GM19043 (cell line): ENCODE data around the gene ARPC5.
"Not testable (repeated sequence)": the region's sequence is repeated elsewhere in the genome, so short reads cannot be mapped to it uniquely, and the experiment has no call there.

ENCODE experiments used
- ATAC-seq: cut with Tn5 transposase; IDR thresholded peaks from one replicate; pipeline ENCODE4 v1.9.1; 2021; ENCODE audit warnings: low read depth; ENCODE audit not compliant: unreplicated experiment

Gene ARPC5

DNA sequence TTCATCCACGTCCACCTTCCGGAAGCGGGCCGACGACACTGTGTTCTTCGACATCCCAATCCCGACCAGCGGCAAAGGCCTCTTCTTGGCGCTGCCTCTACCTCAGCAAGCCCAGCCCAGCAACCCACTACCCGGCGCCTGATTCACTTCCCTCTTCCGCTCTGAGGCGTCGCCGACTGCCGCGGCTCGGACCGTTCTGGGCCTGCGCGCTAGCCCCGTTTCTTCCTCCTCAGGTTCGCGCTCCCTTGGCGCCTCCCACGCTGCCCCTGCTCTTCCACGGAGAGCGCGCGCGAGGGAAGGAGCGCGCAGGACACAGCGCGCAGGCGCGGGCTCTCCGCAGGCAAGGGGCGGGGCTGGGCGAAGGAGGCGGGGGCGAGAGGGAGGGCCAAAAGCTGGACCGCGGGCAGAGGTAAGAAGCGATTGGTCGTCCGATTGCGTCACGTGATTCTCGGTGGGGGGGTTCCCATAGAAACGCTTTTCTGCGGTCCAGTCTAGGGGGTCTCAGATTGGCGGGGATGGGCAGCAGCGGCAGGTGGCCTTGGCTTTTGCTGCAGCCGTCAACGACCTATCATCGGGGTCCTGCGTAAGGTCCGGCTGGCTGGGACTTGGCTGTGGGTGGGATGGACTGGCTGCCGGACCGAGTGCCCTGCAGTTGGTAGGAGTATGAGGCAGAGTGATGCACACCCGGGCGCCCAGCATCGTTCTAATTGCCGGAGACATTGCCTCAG, at the start of gene ARPC5:
ARPC5 (minus strand) TSS at position 178 of the 728 bp plus-strand sequence; CDS start at position 54, 124 bp downstream.
- peak; percentile 79 for ATAC-seq

DNA sequence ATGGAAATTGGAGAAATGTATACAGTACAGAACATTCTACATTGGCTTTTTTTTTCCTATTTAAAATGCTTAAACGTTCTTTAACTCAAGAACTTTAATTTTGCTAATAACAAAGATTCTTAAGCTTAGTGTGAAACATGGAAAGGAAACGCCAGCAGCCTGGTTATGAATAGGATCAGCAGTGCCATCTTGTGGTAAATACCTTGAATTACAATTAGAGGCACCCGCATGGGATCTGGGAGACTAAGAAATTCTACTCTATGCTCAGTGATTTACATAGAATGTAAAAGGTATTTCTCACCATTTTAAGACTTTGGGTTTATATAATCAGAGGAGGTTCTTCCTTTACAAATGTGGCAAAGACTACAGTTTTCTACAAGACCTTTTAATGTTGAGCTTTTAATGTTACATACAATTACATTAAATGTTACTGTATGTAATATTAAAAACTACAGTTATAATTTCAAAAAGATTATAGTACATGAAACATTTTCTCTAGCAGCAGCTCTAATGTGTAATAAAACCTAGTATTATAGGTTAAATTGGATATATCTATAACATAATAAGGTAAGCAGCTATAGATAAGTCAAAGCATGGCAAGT, 49.6 kb upstream of the ARPC5 start:
- ATAC-seq, result peak; percentile 58

DNA sequence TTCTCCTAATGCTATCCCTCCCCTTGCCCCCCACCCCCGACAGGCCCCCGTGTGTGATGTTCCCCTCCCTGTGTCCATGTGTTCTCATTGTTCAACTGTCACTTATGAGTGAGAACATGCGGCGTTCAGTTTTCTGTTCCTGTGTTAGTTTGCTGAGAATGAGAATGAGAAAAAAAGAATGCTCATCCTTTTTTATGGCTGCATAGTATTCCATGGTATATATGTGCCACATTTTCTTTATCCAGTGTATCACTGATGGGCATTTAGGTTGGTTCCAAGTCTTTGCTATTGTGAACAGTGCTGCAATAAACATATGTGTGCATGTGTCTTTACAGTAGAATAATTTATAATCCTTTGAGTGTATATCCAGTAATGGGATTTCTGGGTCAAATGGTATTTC, 43.8 kb upstream of the ARPC5 start:
- not testable (repeated sequence) for ATAC-seq

- ATAC-seq, result no peak
These were observed 43.2 kb upstream of the ARPC5 start for GRCh38 chr1:183678819-183679218.

DNA sequence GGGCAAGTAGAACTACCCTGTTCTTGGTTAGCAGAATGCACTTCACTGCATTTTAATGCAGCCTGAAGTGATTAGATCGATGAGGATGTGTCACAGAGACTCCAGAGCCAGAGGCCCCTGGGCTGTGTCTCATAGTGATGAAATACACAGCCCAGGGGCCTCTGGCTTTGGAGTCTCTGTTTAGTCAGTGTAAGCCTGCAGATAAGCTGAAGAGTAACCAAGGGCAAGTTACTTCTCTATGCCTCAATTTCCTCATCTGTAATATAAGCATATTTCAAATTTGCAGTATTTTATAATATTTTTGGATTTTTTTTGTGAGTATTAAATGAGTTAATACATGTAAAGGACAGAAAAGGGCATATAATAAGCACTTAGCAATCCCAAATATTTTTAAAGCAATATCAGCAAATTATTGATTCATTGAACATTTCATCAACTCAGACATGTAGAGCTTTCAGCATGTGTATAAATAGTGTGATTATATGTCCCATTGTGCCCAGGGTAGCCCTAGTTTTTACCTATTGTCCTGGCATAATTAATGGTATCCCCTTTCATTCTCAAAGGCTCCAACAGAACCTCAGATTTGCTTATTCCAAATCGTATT, 41.1 kb upstream of the ARPC5 start:
- ATAC-seq, result no peak

DNA sequence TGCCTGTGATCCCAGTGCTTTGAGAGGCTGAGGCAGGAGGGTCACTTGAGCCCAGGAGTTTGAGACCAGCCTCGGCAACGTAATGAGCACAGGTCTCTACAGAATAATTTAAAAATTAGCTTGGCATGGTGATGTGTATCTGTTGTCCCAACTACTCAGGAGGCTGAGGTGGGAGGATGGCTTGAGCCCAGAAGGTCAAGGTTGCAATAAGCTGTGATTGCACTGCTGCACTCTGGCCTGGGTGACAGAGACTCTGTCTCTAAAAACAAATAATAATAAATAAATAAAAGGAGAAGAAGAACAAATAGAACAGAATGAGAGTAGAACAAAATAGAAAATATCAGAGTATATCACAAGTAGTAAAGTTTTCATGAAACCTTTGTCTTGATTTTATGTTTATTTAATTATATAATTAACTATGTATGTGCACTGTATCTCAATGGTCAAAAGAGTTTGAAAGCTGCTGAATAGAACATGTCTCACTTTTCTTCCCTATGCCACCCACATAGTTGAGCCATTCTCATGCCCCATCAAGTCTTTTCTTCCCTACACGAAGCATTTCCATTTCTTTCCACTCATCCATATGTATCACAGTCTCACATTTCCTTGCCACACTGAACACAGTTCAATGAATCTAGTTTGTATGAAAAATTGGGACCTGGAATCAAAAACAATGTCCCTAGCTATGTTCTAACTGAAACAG, 40.5 kb upstream of the ARPC5 start:
- ATAC-seq, result no peak

DNA sequence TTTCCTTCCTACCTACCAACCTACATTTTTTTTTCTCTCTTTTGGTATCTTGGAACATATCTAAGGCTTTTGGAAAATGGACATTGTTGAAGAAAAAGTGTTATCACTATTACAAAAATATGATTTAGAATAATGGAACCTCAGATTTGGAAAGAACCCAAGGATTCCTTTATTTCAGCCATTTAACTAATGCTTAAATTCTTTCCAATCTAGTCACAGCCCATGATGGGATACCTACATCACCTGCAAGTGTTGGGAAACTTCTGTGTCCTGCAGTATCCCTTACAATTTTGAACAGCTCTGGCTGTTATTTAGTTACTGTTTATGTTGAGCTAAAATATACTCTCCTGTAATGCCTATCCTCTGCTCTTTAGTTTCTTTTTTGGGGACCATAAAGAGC, 39.8 kb upstream of the ARPC5 start:
- ATAC-seq, result no peak

- no peak for ATAC-seq
These were observed 39.3 kb upstream of the ARPC5 start for GRCh38 chr1:183674886-183675285.

DNA sequence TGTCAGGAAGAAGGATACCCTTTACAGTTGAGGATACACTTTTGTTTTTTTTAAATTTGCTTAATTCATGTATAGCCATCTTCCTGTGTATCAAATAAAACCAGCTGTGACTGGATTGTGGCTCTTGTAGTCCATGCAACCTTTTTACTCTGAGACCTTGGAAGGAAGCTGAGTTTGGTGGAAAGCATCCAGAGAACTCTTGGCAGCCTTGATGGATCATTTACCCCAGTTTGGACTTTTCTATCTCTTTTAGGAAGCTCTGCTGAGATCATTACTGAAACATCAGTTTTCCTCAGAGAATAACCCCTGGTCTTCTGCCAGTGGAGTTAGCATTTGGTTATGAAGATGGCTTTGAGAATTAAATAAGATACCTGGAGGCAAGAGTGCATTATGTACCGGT, 38.8 kb upstream of the ARPC5 start:
- ATAC-seq, result no peak

GRCh38 chr1:183673605-183674323, 38.2 kb upstream of the ARPC5 start:
- no peak for ATAC-seq

DNA sequence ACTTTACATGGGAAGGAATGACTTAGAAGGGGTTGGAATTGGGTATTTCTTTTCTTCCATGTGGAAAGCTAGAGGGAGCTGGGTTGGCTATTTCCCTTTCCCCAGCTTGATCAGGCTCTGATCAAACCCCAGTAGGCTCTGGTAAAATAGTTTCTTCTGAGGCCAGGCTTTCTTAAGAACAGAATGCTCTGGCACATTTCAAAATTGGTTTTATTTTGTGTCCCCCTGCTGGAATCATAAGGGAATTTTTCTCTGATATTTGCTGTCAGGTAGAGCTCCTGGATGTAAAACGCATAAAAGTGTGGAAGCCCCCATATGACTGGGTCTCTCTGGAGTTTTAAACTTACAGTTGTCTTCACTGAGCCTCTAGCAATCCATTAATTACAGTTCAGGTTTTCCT, 34.6 kb upstream of the ARPC5 start:
- no peak for ATAC-seq

- no peak for ATAC-seq
These were observed 20.8 kb upstream of the ARPC5 start for GRCh38 chr1:183656355-183656754.

DNA sequence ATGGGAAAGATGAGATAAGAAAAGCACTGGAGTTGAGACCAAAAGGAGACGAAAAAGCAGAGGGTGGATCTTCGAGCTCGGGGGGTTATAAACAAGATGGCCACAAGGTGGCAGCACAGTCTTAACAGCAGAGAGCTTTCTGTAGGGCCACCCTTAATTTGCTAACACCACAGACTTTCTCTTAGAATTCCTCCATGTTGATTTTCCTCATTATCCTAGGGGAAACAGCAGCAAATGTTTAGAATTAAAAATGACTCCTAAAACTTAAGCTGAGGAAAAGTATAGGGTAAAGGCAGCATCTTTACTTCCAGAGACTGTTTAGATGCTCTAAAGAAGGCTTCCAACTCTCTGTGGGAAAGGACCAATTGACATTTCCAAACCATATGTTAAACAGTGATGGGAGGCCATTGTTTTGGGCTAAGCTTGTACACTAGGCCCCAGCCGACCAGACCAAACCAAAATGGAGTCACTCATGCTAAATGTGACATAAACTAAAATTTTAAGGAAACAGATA, 20.0 kb upstream of the ARPC5 start:
- ATAC-seq, result no peak

GRCh38 chr1:183654706-183655105, 19.1 kb upstream of the ARPC5 start:
- no peak for ATAC-seq

- ATAC-seq, result peak; percentile 43
These were observed 18.4 kb upstream of the ARPC5 start for GRCh38 chr1:183653876-183654451.

GRCh38 chr1:183653462-183653794, 17.8 kb upstream of the ARPC5 start:
- no peak for ATAC-seq

- no peak for ATAC-seq
These were observed 17.2 kb upstream of the ARPC5 start, which contains the start of gene APOBEC4 for GRCh38 chr1:183652547-183653461. APOBEC4 (minus strand) TSS chr1:183653316; CDS start chr1:183648781, 4,535 bp downstream.

DNA sequence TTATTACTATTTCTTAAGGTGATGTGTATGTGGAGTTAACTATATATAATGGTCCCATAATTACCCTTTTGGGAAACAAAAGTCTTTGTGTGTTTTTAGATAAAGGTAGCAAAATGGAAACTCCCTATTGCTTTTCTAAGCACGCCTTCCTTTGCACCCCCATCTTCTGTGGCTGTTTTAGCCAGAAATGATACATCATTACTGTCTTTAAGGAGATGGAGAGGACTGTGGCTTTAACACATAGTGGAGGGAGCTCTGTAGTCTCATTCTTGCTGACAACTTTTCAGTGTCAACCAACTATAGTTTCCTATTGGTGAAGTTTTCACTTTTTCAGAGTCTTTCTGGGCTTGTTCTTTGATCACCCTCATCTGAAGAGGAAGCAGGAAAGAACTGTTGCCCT, 16.5 kb upstream of the ARPC5 start:
- ATAC-seq, result no peak

- no peak for ATAC-seq
These were observed 16.0 kb upstream of the ARPC5 start for GRCh38 chr1:183651612-183652011.
